Keratinocyte (primary cell): Measurements from ENCODE around the gene CLDN1. TPM values are rescaled to one million over a fixed set of nuclear protein-coding genes. Genes with fewer than 3 reads are reported as not detected.

Experiments
- DNase-seq: peaks from one replicate; pipeline ENCODE4 v3.0.0-alpha.2; 2011; ENCODE audit warnings: low read depth, missing footprints, low spot score
- FAIRE-seq: peaks from 2 replicates; lab custom pipeline; 2011; peaks lifted over from hg19 to GRCh38; lab: Jason Lieb, UNC
- H2AFZ ChIP-seq: 2 replicates; pipeline ENCODE4 v1.6.0; 2012; ENCODE audit warnings: low read length, control low read depth, inconsistent platforms; ENCODE audit not compliant: control insufficient read depth
- H3K27ac ChIP-seq: 2 replicates; pipeline ENCODE4 v1.5.1; 2011; ENCODE audit warnings: low read length; ENCODE audit not compliant: control insufficient read depth, insufficient read depth
- H3K27me3 ChIP-seq: 3 replicates; pipeline ENCODE4 v1.6.0; 2011; ENCODE audit warnings: low read length; ENCODE audit not compliant: control insufficient read depth, insufficient read depth; ENCODE audit errors: extremely low read depth
- H3K36me3 ChIP-seq, 2 experiments: 2 replicates in 1 of 2; 3 replicates in 1 of 2; pipeline ENCODE4 v1.5.1; 2011; ENCODE audit warnings: low read length in 2 of 2, mild to moderate bottlenecking in 1 of 2; ENCODE audit not compliant: control insufficient read depth in 2 of 2, insufficient read depth in 2 of 2; ENCODE audit errors: extremely low read depth in 1 of 2
- H3K4me1 ChIP-seq: 3 replicates; pipeline ENCODE4 v1.5.1; 2011; ENCODE audit warnings: low read length; ENCODE audit not compliant: control insufficient read depth, insufficient read depth; ENCODE audit errors: extremely low read depth
- H3K4me2 ChIP-seq: 3 replicates; pipeline ENCODE4 v1.6.0; 2011; ENCODE audit warnings: low read depth, low read length; ENCODE audit not compliant: control insufficient read depth, insufficient read depth; ENCODE audit errors: extremely low read depth
- H3K4me3 ChIP-seq, 3 experiments: fragments of 200-600 bp in 1 of 3; sonication (generic) in 1 of 3; 2 replicates in 2 of 3; 3 replicates in 1 of 3; pipeline ENCODE4 v1.5.1; 2011 to 2016; ENCODE audit warnings: low read length in 3 of 3, mild to moderate bottlenecking in 3 of 3, control low read depth in 2 of 3, inconsistent platforms in 1 of 3, low read depth in 1 of 3, mixed read lengths in 1 of 3, mixed run types in 1 of 3, moderate library complexity in 1 of 3; ENCODE audit not compliant: control insufficient read depth in 2 of 3, insufficient read depth in 2 of 3; ENCODE audit errors: extremely low read depth in 1 of 3
- H3K79me2 ChIP-seq: 2 replicates; pipeline ENCODE4 v1.6.0; 2012; ENCODE audit warnings: low read length; ENCODE audit not compliant: control insufficient read depth, insufficient read depth
- H3K9ac ChIP-seq: 3 replicates; pipeline ENCODE4 v1.6.0; 2011; ENCODE audit warnings: low read length; ENCODE audit not compliant: control insufficient read depth, insufficient read depth; ENCODE audit errors: extremely low read depth
- H3K9me1 ChIP-seq: 3 replicates; pipeline ENCODE4 v1.6.0; 2011; ENCODE audit warnings: low read length; ENCODE audit not compliant: control insufficient read depth, insufficient read depth; ENCODE audit errors: extremely low read depth
- H3K9me3 ChIP-seq: 2 replicates; pipeline ENCODE4 v1.5.1; 2012; ENCODE audit warnings: low read depth, low read length; ENCODE audit not compliant: control insufficient read depth
- H4K20me1 ChIP-seq: 3 replicates; pipeline ENCODE4 v1.6.0; 2011; ENCODE audit warnings: low read length; ENCODE audit not compliant: control insufficient read depth, insufficient read depth; ENCODE audit errors: extremely low read depth
- CTCF ChIP-seq, 3 experiments: IDR thresholded peaks in 1 of 3; conservative IDR thresholded peaks in 1 of 3; optimal IDR thresholded peaks in 1 of 3; 2 replicates in 2 of 3; 3 replicates in 1 of 3; pipeline versions ENCODE3 to v1.5.1; 2011; ENCODE audit warnings: low read length in 3 of 3, mild to moderate bottlenecking in 3 of 3, moderate library complexity in 2 of 3, control low read depth in 1 of 3, inconsistent platforms in 1 of 3; ENCODE audit not compliant: insufficient read depth in 2 of 3; ENCODE audit errors: extremely low read depth in 1 of 3
- EZH2 ChIP-seq: IDR thresholded peaks from one replicate; pipeline ENCODE4 v1.6.1; 2012; ENCODE audit warnings: inconsistent platforms, mild to moderate bottlenecking, low read length, moderate library complexity
- dilution Hi-C: fragments of 300-500 bp; cut with MboI; formaldehyde crosslinking; loops from one replicate; pipeline ENCODE4 v1.7.0; 2020; ENCODE audit warnings: low sequenced_read_pairs; ENCODE audit not compliant: extremely low pct_ligation_motif_present
- polyA plus RNA-seq, 5 experiments: library from polyadenylated mRNA; depleted of rRNA in 3 of 5; stranded (reverse) in 3 of 5; stranded (forward) in 1 of 5; unstranded in 1 of 5; fragments of >200 nt; gene quantifications; 1 replicate in 1 of 5; 2 replicates in 3 of 5; 3 replicates in 1 of 5; pipeline versions ENCODE4 v1.2.1 to v1.2.3, GENCODE V29; 2011 to 2012; ENCODE audit warnings: missing spikeins in 2 of 5, low read depth in 1 of 5, low replicate concordance in 1 of 5

The CLDN1 gene
- polyA plus RNA-seq, 1 donor (not counting 4 experiments of a cell fraction or from before 2014, with no cell fraction given): 218 TPM

GRCh38 chr3:190294030-190294429 lies 28.2 kb downstream of the CLDN1 start:
- H3K27ac ChIP-seq: no peak overlapping the region
- FAIRE-seq (no peak), DNase-seq (no peak)
- H3K9me3 ChIP-seq: no peaks in the 10 kb centered on the region
- H3K79me2 ChIP-seq: no peaks in the 10 kb centered on the region
- TF ChIP-seq EZH2 (no peak), CTCF (optimal IDR thresholded peaks at IDR 0.05 in 1 of 3, IDR thresholded peaks at IDR 0.05 in 1 of 3, conservative IDR thresholded peaks at IDR 0.05 in 1 of 3; ENCODE audit: extremely low read depth in 1 of 3, insufficient read depth in 2 of 3, low read length in 3 of 3) (no peak)
- H3K9ac ChIP-seq: no peak overlapping the region
- H4K20me1 ChIP-seq: no peaks in the 10 kb centered on the region
- H3K36me3 ChIP-seq: no peaks in the 10 kb centered on the region
- H3K9me1 ChIP-seq: no peaks in the 10 kb centered on the region
- no peaks in the 10 kb centered on the region for H3K4me1 ChIP-seq
- H3K27me3 ChIP-seq: no peaks in the 10 kb centered on the region
- no peak overlapping the region for H3K4me2 ChIP-seq
- dilution Hi-C loops: no loop called here
- no peak overlapping the region for H2AFZ ChIP-seq
- H3K4me3 ChIP-seq: no peak overlapping the region

GRCh38 chr3:190293621-190294020 lies 28.6 kb downstream of the CLDN1 start:
- dilution Hi-C loops: no loop called here
- Histone ChIP-seq H3K9me3 (no peaks in the 10 kb centered on the region), H3K79me2 (no peaks in the 10 kb centered on the region), H4K20me1 (no peaks in the 10 kb centered on the region), H3K4me2 (no peak overlapping the region), H3K9ac (no peak overlapping the region), H3K27ac (no peak overlapping the region), H2AFZ (no peak overlapping the region), H3K9me1 (no peaks in the 10 kb centered on the region), H3K4me1 (no peaks in the 10 kb centered on the region), H3K36me3 (no peaks in the 10 kb centered on the region), H3K27me3 (no peaks in the 10 kb centered on the region), H3K4me3 (no peak overlapping the region)
- FAIRE-seq (no peak), DNase-seq (no peak)
- TF ChIP-seq CTCF (optimal IDR thresholded peaks at IDR 0.05 in 1 of 3, IDR thresholded peaks at IDR 0.05 in 1 of 3, conservative IDR thresholded peaks at IDR 0.05 in 1 of 3; ENCODE audit: extremely low read depth in 1 of 3, insufficient read depth in 2 of 3, low read length in 3 of 3) (no peak), EZH2 (no peak)
